Pancreas (tissue), 10 donors: ENCODE data around the gene TSSK3. TPM values are rescaled to one million over a fixed set of nuclear protein-coding genes. Genes with fewer than 3 reads are reported as not detected.

ENCODE experiments used
- ATAC-seq, 4 donors: fragments of 200-7000 bp; cut with Tn5 transposase; one replicate each; pipeline versions ENCODE4 v1.8.0 to v1.9.1; 2020; ENCODE audit warnings: mild to moderate bottlenecking in 4 of 4, moderate library complexity in 4 of 4
- DNase-seq, 6 donors: peaks; one replicate each; pipeline ENCODE4 v3.0.0-alpha.2; 2020
- FAIRE-seq: peaks from 2 replicates; lab custom pipeline; 2012; peaks lifted over from hg19 to GRCh38; lab: Jason Lieb, UNC
- H3K27ac ChIP-seq, 4 donors: fragments of 200-600 bp; sonication (generic); 1 replicate in 3 of 4; 2 replicates in 1 of 4; pipeline versions ENCODE4 v1.5.0 to v1.8.0; 2020
- H3K27me3 ChIP-seq, 4 donors: fragments of 200-600 bp; one replicate each; pipeline ENCODE4 v1.8.0; 2021
- H3K36me3 ChIP-seq, 3 donors: fragments of 200-600 bp; sonication (generic) in 1 of 3; one replicate each; pipeline versions ENCODE4 v1.5.0 to v1.8.0; 2020 to 2021
- H3K4me1 ChIP-seq, 3 donors: fragments of 200-600 bp; one replicate each; pipeline ENCODE4 v1.8.0; 2021
- H3K4me3 ChIP-seq, 4 donors: fragments of 200-600 bp; sonication (generic) in 2 of 4; one replicate each; pipeline versions ENCODE4 v1.5.0 to v1.8.0; 2020 to 2021
- H3K9me3 ChIP-seq, 4 donors: fragments of 200-600 bp; one replicate each; pipeline ENCODE4 v1.8.0; 2021
- CTCF ChIP-seq, 4 donors: fragments of 200-600 bp; sonication (generic) in 3 of 4; IDR thresholded peaks; one replicate each; pipeline versions ENCODE4 v1.5.0 to v1.8.0; 2021; ENCODE audit warnings: antibody characterized with exemption in 4 of 4
- WGBS, 2 donors: extraction: QIAGEN DNeasy Blood & Tissue Kit; methylation state at CpG; one replicate each; pipeline ENCODE4 v1.1.7; 2013; 5-methylcytosine and 5-hydroxymethylcytosine counted together
- intact Hi-C, 3 donors: fragments of 100-400 bp; cut with DNase I; formaldehyde crosslinking; loops; one replicate each; pipeline versions ENCODE4 v1.11.1 to v1.14.2; 2022
- polyA plus RNA-seq, 2 donors: library from polyadenylated mRNA; stranded (reverse); fragments of 200-250 nt; gene quantifications; one replicate each; pipeline ENCODE4 v1.2.3, GENCODE V29; 2013
- total RNA-seq, 6 donors: library from RNA; stranded (reverse); fragmentation: NEBNext Ultra II Directional in 4 of 6; extraction: Animal tissue kit (Norgen Biotek cat#: 25700) in 4 of 6; gene quantifications; one replicate each; pipeline versions ENCODE4 v1.2.1 to v1.2.4, GENCODE V29; 2021 to 2023
- donor health status: healthy with polysubstance abuse.
- donor health status: DM: no; HTN: no; CAD: no; lungs with moderate emphysema.
- donor health status: DM: no; HTN: no; CAD: no.
- donor health status: control.
- donor health status: control.
- donor health status: Bipolar disorder and iron deficiency.
- donor health status: DM: yes; HTN: yes; CAD: no.
- donor health status: DM: no; HTN: no; CAD: no.
- donor health status: DM: no; HTN: no; CAD: no.
- donor health status: DM: yes; HTN: yes; CAD: no.

Gene TSSK3
- total and polyA plus RNA-seq, 8 donors: 0.35 to 2.5 (median 1.3) TPM

- ATAC-seq (peak; percentile 1 to 31 (median 16)), FAIRE-seq (no peak), DNase-seq (no peak)
- peaks cover 0 to 8% (median 6%) of the 10 kb centered on the region in 3 donors for H3K4me1 ChIP-seq
- peaks cover 0 to 15% (median 0%) of the 10 kb centered on the region in 3 donors for H3K36me3 ChIP-seq
- WGBS, 2 donors: 0% methylated on average over 16 to 34 of the region's 34 CpGs
- no peaks in the 10 kb centered on the region for H3K27me3 ChIP-seq
- TF ChIP-seq CTCF (IDR thresholded peaks at IDR 0.05): no peak
- intact Hi-C loops: no loop called here
- H3K4me3 ChIP-seq: peak overlapping the region; percentile 55 to 78 (median 59)
- H3K9me3 ChIP-seq: no peaks in the 10 kb centered on the region
- peak overlapping the region in 1 of 4 donors; percentile 44 for H3K27ac ChIP-seq
These were observed 26.9 kb upstream of the TSSK3 start for GRCh38 chr1:32335535-32335789.

GRCh38 chr1:32335790-32336590 is 26.3 kb upstream of the TSSK3 start, which contains the start of gene MARCKSL1:
Gene MARCKSL1 (minus strand): TSS chr1:32336233. CDS start chr1:32336033, 200 bp downstream.
- peak within 1 kb of the TSS in 2 of 4 donors; percentile 33 to 44 for H3K27ac ChIP-seq
- no peaks in the 10 kb centered on the region for H3K9me3 ChIP-seq
- WGBS, 2 donors: 5 to 7% methylated on average over 36 to 95 of the region's 95 CpGs
- no peak for TF ChIP-seq CTCF (IDR thresholded peaks at IDR 0.05)
- no peaks in the 10 kb centered on the region for H3K27me3 ChIP-seq
- ATAC-seq (peak; percentile 72 to 79 (median 74)), DNase-seq (peak; percentile 64 to 94 (median 82)), FAIRE-seq (no peak)
- peak within 1 kb of the TSS; percentile 55 to 78 (median 59) for H3K4me3 ChIP-seq
- peaks cover 0 to 12% (median 0%) of the 10 kb centered on the region in 3 donors for H3K36me3 ChIP-seq
- intact Hi-C loops: no loop called here
- peaks cover 0 to 8% (median 6%) of the 10 kb centered on the region in 3 donors for H3K4me1 ChIP-seq

GRCh38 chr1:32336591-32336932 is 25.8 kb upstream of the TSSK3 start:
- Histone ChIP-seq H3K27ac (no peak overlapping the region), H3K27me3 (no peaks in the 10 kb centered on the region), H3K36me3 (peaks cover 0 to 9% (median 0%) of the 10 kb centered on the region in 3 donors), H3K4me1 (peaks cover 0 to 8% (median 6%) of the 10 kb centered on the region in 3 donors), H3K4me3 (peak overlapping the region in 3 of 4 donors; percentile 55 to 78 (median 61)), H3K9me3 (no peaks in the 10 kb centered on the region)
- WGBS, 2 donors: 72 to 75% methylated on average over 15 of the region's 15 CpGs
- peak in 2 of 6 donors; percentile 50 to 82 for DNase-seq
- intact Hi-C loops: no loop called here
- no peak for ATAC-seq
- no peak for TF ChIP-seq CTCF (IDR thresholded peaks at IDR 0.05)
- FAIRE-seq: no peak

DNA sequence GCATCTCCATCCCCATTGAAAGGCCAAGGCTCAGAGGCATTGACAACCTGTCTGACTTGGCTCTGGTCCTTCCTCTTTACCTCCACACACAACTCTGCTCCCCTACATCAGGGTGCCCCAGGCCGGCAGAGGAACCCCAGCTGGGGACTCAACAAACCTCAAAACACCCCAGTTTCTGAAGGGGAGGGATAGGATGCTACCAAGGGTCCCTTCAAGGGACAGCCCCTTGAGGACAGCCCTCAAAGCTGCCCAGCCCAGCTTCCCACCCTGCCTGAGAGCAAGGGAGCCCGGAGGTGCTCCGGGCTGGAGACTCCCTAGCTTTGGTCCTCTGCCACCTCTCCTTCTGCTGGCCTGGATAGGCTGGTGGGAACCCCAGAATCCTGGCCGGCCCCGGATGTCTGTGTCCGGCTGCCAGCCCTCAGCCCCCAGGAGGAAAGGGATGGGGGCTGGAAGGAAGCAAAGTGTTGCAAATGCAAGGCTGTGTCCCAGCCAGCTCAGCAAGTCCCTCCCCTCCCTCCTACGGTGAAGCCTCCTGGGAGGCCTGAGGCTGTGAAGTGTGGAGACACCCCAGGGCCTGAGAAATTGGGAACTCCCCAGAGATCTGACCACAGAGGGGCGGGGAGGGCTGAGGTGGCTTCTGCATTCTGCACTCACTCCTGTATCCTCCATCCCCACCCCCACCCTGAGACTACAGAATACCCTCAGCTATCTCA is 25.2 kb upstream of the TSSK3 start:
- intact Hi-C loops: no loop called here
- FAIRE-seq (no peak), DNase-seq (peak in 2 of 6 donors; percentile 58 to 63)

More for the DNA sequence above, 25.2 kb upstream of the TSSK3 start:
- Histone ChIP-seq H3K4me1 (peaks cover 0 to 8% (median 6%) of the 10 kb centered on the region in 3 donors), H3K27me3 (no peaks in the 10 kb centered on the region), H3K36me3 (peaks cover 0 to 3% (median 0%) of the 10 kb centered on the region in 3 donors), H3K27ac (peak overlapping the region in 1 of 4 donors; percentile 39), H3K4me3 (no peak overlapping the region), H3K9me3 (no peaks in the 10 kb centered on the region)
- WGBS, 2 donors: 77 to 83% methylated on average over 8 of the region's 8 CpGs
- ATAC-seq: peak in 2 of 4 donors; percentile 6 to 12
- TF ChIP-seq CTCF (IDR thresholded peaks at IDR 0.05): no peak
